Activated CD8-positive, alpha-beta memory T cell treated with anti-CD3 and anti-CD28 coated beads, Interleukin-2, amount 50 U/mL, for 4 hours (primary cell): Measurements from ENCODE around the gene SPINK4.

ENCODE experiments used
- DNase-seq: peaks from one replicate; pipeline ENCODE4 v3.0.0-alpha.2; 2020

The SPINK4 gene

GRCh38 chr9:33230756-33231622, 9.0 kb upstream of the SPINK4 start:
- DNase-seq = no peak

- DNase-seq = no peak
These were observed 8.4 kb upstream of the SPINK4 start for GRCh38 chr9:33231623-33231942.

GRCh38 chr9:33232815-33233214, 7.2 kb upstream of the SPINK4 start:
- no peak for DNase-seq

- no peak for DNase-seq
These were observed 6.2 kb upstream of the SPINK4 start for GRCh38 chr9:33233626-33234342.

GRCh38 chr9:33234511-33235467, 5.2 kb upstream of the SPINK4 start:
- no peak for DNase-seq

GRCh38 chr9:33236571-33236970, 3.4 kb upstream of the SPINK4 start:
- no peak for DNase-seq

GRCh38 chr9:33241298-33241697, 1.3 kb downstream of the SPINK4 start:
- no peak for DNase-seq

GRCh38 chr9:33242609-33243134, 2.7 kb downstream of the SPINK4 start:
- DNase-seq = no peak

- no peak for DNase-seq
These were observed 4.3 kb downstream of the SPINK4 start for GRCh38 chr9:33244137-33244784.

- no peak for DNase-seq
These were observed 5.4 kb downstream of the SPINK4 start for GRCh38 chr9:33245341-33245740.

GRCh38 chr9:33246269-33246860, 6.4 kb downstream of the SPINK4 start:
- no peak for DNase-seq

- no peak for DNase-seq
These were observed 8.6 kb downstream of the SPINK4 start for GRCh38 chr9:33248606-33249005.

GRCh38 chr9:33249087-33249658, 9.2 kb downstream of the SPINK4 start:
- no peak for DNase-seq

- DNase-seq = no peak
These were observed 10.0 kb downstream of the SPINK4 start for GRCh38 chr9:33249983-33250382.

- DNase-seq = no peak
These were observed 10.6 kb downstream of the SPINK4 start for GRCh38 chr9:33250458-33250995.

- DNase-seq = no peak
These were observed 14.2 kb downstream of the SPINK4 start for GRCh38 chr9:33254211-33254610.

GRCh38 chr9:33255014-33255413, 15.0 kb downstream of the SPINK4 start:
- no peak for DNase-seq

GRCh38 chr9:33255471-33255870, 15.5 kb downstream of the SPINK4 start:
- DNase-seq = no peak

- no peak for DNase-seq
These were observed 16.3 kb downstream of the SPINK4 start for GRCh38 chr9:33256236-33256635.

- DNase-seq = no peak
These were observed 17.3 kb downstream of the SPINK4 start for GRCh38 chr9:33257276-33257675.

- no peak for DNase-seq
These were observed 20.4 kb downstream of the SPINK4 start for GRCh38 chr9:33260372-33260771.
